ENCODE results near the gene ZNF526. TPM values are rescaled to one million over a fixed set of nuclear protein-coding genes. Genes with fewer than 3 reads are reported as not detected.

The ZNF526 gene
- total RNA-seq, 2 donors from 2014 or later: 15.7 to 16.0 TPM

DNA sequence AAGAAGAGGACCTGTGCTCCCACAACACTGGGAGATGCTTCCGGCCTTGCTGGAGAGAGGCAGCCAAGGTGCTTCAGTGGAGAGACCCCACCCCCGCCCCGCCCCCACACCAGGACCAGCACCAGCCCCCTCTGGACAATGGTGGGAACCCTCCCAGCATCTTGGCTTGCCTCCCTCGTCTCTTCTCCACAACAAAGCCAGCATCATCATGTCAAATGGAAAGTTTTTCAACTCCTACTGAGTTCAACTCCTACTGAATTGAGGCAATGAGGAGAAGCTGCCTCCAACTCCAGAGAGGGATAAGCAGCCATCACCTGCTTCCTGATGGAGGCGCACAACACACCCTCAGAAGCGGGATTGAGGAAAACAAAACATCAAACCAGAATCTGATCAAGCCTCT lies 15.4 kb upstream of the ZNF526 start:
- peaks cover 82% of the 10 kb centered on the region for H3K36me3 Mint-ChIP-seq (ENCODE audit: low read depth)
- 80 to 90% methylated on average over 1 to 4 of the region's 6 CpGs for WGBS, 2 experiments (ENCODE audit: insufficient coverage in 1 of 2, insufficient read length in 1 of 2)
- H3K36me3 ChIP-seq (ENCODE audit: control insufficient read depth, insufficient read depth, low read length): peaks cover 63% of the 10 kb centered on the region
- peaks cover 1% of the 10 kb centered on the region for H3K4me1 Mint-ChIP-seq
- no peak overlapping the region for H3K4me3 Mint-ChIP-seq
- H3K9ac ChIP-seq (ENCODE audit: extremely low read depth, low read length, poor library complexity, severe bottlenecking): no peak overlapping the region
- H3K27me3 Mint-ChIP-seq (ENCODE audit: insufficient read depth): no peaks in the 10 kb centered on the region
- no peaks in the 10 kb centered on the region for H3K4me1 ChIP-seq (ENCODE audit: control insufficient read depth, insufficient read depth, low read length)
- no peaks in the 10 kb centered on the region for H3K9me3 Mint-ChIP-seq
- H3K9me3 ChIP-seq (ENCODE audit: control insufficient read depth, low read length): no peaks in the 10 kb centered on the region
- H3K27me3 ChIP-seq (ENCODE audit: control insufficient read depth, insufficient read depth, low read length, poor library complexity, severe bottlenecking): no peaks in the 10 kb centered on the region
- TF ChIP-seq, protein P1, sequence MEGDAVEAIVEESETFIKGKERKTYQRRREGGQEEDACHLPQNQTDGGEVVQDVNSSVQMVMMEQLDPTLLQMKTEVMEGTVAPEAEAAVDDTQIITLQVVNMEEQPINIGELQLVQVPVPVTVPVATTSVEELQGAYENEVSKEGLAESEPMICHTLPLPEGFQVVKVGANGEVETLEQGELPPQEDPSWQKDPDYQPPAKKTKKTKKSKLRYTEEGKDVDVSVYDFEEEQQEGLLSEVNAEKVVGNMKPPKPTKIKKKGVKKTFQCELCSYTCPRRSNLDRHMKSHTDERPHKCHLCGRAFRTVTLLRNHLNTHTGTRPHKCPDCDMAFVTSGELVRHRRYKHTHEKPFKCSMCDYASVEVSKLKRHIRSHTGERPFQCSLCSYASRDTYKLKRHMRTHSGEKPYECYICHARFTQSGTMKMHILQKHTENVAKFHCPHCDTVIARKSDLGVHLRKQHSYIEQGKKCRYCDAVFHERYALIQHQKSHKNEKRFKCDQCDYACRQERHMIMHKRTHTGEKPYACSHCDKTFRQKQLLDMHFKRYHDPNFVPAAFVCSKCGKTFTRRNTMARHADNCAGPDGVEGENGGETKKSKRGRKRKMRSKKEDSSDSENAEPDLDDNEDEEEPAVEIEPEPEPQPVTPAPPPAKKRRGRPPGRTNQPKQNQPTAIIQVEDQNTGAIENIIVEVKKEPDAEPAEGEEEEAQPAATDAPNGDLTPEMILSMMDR (conservative IDR thresholded peaks at IDR 0.05): no peak
- no peak overlapping the region for H3K4me3 ChIP-seq (ENCODE audit: low read length)
- no peak for DNase-seq
- H3K27ac Mint-ChIP-seq: peak overlapping the region; percentile 28
- no peak overlapping the region for H3K27ac ChIP-seq (ENCODE audit: low read depth, low read length)

DNA sequence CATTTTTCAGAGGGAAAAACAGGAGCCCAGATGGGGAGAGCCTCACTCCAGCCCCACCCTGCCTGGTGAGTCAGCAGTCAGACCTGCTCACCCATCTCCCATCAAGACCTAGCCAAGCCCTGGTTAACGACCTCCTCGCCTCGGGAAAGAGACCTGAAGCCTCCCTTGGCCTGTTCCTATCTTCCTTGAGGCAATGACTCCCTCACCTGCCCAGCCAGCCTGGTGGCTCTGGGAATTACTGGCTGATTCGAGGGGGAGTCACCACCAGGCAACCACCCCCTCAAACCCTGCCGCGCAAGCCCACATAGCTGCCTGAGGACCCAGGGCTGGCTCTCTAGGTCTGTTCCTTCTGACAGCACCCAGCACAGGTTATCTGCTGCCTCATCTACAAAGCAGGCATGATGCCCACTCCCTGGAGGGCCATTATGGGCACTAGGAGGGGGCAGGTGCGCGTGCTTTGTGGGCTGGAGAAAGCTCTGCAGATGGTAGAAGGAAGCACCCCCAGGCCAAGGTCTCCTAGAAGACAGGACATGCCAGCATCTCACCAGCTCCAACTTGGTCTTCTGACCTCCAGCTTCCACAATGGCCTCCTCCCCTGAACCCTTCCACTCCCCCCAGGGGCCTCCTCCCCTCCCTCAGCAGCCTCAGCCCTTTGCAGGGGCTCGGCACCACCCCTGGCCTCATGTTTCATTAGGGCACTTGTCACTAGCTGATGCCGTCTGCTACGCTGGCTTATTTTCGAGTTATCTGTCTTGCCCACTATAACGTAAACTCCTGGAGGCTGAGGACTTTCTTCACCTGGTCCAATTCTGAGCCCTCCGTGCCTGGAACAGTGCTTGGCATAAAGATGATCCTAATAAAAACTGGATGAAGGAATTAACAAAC lies 13.0 kb upstream of the ZNF526 start:
- DNase-seq: no peak
- peaks cover 59% of the 10 kb centered on the region for H3K36me3 ChIP-seq (ENCODE audit: control insufficient read depth, insufficient read depth, low read length)

DNA sequence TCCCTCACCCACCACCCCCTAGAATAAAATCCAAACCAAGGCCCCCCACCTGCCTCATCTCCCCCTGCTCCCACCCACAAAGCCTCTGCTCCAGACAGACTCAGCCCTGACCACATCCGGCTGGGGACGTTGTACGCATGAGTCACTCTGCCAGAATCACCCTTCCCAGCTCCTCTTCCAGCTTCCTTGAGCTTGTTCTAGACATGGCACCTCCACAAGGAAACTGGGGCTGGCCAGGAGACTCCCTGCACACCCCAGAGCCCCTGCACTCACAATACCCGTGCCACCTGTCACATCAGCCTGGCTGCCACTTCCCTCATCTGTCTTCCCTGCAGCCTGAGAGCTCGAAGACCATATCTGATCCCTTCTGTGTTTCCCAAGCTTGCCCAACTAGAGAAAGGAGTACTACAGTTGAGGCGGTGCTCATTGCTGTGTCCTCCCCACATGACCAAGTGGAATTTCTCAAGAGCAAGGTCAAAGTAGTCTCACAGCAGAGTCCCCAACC lies 12.3 kb upstream of the ZNF526 start:
- WGBS, 2 experiments (ENCODE audit: insufficient coverage in 1 of 2, insufficient read length in 1 of 2): 91 to 100% methylated on average over 2 to 6 of the region's 6 CpGs
- Mint-ChIP-seq H3K4me3 (no peak overlapping the region), H3K27me3 (ENCODE audit: insufficient read depth) (no peaks in the 10 kb centered on the region), H3K27ac (no peak overlapping the region), H3K9me3 (no peaks in the 10 kb centered on the region), H3K36me3 (ENCODE audit: low read depth) (peaks cover 63% of the 10 kb centered on the region), H3K4me1 (peaks cover 1% of the 10 kb centered on the region)
- Histone ChIP-seq H3K4me3 (ENCODE audit: low read length) (no peak overlapping the region), H3K36me3 (ENCODE audit: control insufficient read depth, insufficient read depth, low read length) (peaks cover 59% of the 10 kb centered on the region), H3K27ac (ENCODE audit: low read depth, low read length) (no peak overlapping the region), H3K4me1 (ENCODE audit: control insufficient read depth, insufficient read depth, low read length) (no peaks in the 10 kb centered on the region), H3K27me3 (ENCODE audit: control insufficient read depth, insufficient read depth, low read length, poor library complexity, severe bottlenecking) (no peaks in the 10 kb centered on the region), H3K9ac (ENCODE audit: extremely low read depth, low read length, poor library complexity, severe bottlenecking) (no peak overlapping the region), H3K9me3 (ENCODE audit: control insufficient read depth, low read length) (no peaks in the 10 kb centered on the region)
- no peak for DNase-seq
- TF ChIP-seq, protein P1 (conservative IDR thresholded peaks at IDR 0.05): no peak

More for the DNA sequence above, 13.0 kb upstream of the ZNF526 start:
- H3K27ac Mint-ChIP-seq: peak overlapping the region; percentile 66
- Histone ChIP-seq H3K9me3 (ENCODE audit: control insufficient read depth, low read length) (no peaks in the 10 kb centered on the region), H3K4me1 (ENCODE audit: control insufficient read depth, insufficient read depth, low read length) (no peaks in the 10 kb centered on the region), H3K27ac (ENCODE audit: low read depth, low read length) (no peak overlapping the region), H3K27me3 (ENCODE audit: control insufficient read depth, insufficient read depth, low read length, poor library complexity, severe bottlenecking) (no peaks in the 10 kb centered on the region), H3K4me3 (ENCODE audit: low read length) (no peak overlapping the region), H3K9ac (ENCODE audit: extremely low read depth, low read length, poor library complexity, severe bottlenecking) (no peak overlapping the region)
- TF ChIP-seq, protein P1 (conservative IDR thresholded peaks at IDR 0.05): no peak
- H3K9me3 Mint-ChIP-seq: no peaks in the 10 kb centered on the region
- H3K36me3 Mint-ChIP-seq (ENCODE audit: low read depth): peaks cover 66% of the 10 kb centered on the region
- WGBS, 2 experiments (ENCODE audit: insufficient coverage in 1 of 2, insufficient read length in 1 of 2): 96 to 98% methylated on average over 9 to 14 of the region's 14 CpGs
- H3K4me1 Mint-ChIP-seq: peaks cover 1% of the 10 kb centered on the region
- no peak overlapping the region for H3K4me3 Mint-ChIP-seq
- no peaks in the 10 kb centered on the region for H3K27me3 Mint-ChIP-seq (ENCODE audit: insufficient read depth)
